ENCODE results near the gene CREB3. TPM values are rescaled to one million over a fixed set of nuclear protein-coding genes. Genes with fewer than 3 reads are reported as not detected.

The CREB3 gene
- total and polyA plus RNA-seq, 9 of the 15 experiments (the other 6 are each of a cell fraction or from before 2014, with no cell fraction given), result 5.7 to 18.3 (median 14.9) TPM

DNA sequence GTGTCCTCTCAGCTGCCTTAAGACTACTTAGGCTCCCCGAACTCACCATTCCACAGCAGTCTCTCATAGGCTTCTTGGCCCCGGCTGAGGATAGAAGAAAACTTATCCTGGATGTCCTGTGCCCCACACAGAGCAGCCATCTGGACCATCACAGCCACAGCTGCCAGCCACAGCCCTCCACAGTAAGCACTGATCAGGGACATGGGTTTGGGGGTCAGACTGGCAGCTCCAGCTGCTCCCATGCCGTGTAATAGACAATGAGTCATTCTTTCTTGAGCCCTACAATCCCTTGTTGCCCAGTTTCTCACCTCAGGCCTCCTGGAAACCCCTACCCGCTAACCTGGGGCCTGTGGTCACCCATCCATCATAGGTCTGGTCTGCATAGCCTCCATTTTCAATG, 5.7 kb downstream of the CREB3 start:
- in situ Hi-C loops (cut with MboI), result no loop called here
- H3K27ac ChIP-seq (ENCODE audit: extremely low read depth, low read depth, low read length), result no peak overlapping the region
- no peak overlapping the region for H3K4me2 ChIP-seq (ENCODE audit: insufficient read depth, low read length)
- no TSS peak for BruUV-seq (replicated peaks)
- ChIA-PET CTCF (ENCODE audit: low intra/inter-chr PET ratio) (interaction anchor here (1.0 kb wide), 1 partner anchor 145 kb away, joined by 3 read pairs; no protein-coding TSS in a partner anchor), POLR2A (interaction anchor here (1.0 to 4.8 kb wide), 4 partner anchors 9 to 18 kb away, joined by 4 to 21 read pairs (median 8); partner anchors contain the start of gene MSMP)
- H3K27me3 ChIP-seq (ENCODE audit: control insufficient read depth in 2 of 2, insufficient read depth in 2 of 2, low read length in 2 of 2), result no peaks in the 10 kb centered on the region
- H3K79me2 ChIP-seq (ENCODE audit: control insufficient read depth, insufficient read depth, low read length), result peaks cover 20% of the 10 kb centered on the region
- no peak for FAIRE-seq
- H3K36me3 ChIP-seq (ENCODE audit: control insufficient read depth, insufficient read depth, low read length), result peaks cover 90% of the 10 kb centered on the region
- no peak overlapping the region for H3K9ac ChIP-seq (ENCODE audit: insufficient read depth in 1 of 2, low read depth in 2 of 2, low read length in 2 of 2)
- WGBS (ENCODE audit: insufficient coverage, low coverage, missing lambda C conversion rate), result 71% methylated on average over 4 of the region's 4 CpGs
- H3K9me3 ChIP-seq (replicated peaks; ENCODE audit: control insufficient read depth, insufficient read depth, low read depth, low read length), result no peaks in the 10 kb centered on the region
- no peak overlapping the region for H2AFZ ChIP-seq (ENCODE audit: low read depth, low read length)
- H4K20me1 ChIP-seq (replicated peaks; ENCODE audit: control insufficient read depth, insufficient read depth, low read length), result no peaks in the 10 kb centered on the region
- no peaks in the 10 kb centered on the region for H3K9me1 ChIP-seq (ENCODE audit: control insufficient read depth, insufficient read depth, low read length)
- no peak overlapping the region for H3K4me3 ChIP-seq
- no peak for TF ChIP-seq STAT5B (CRISPR knock-in tag; IDR thresholded peaks at IDR 0.05)
- no peak for TF ChIP-seq POLR2A (conservative IDR thresholded peaks at IDR 0.05)
- TF ChIP-seq SNAPC5 (CRISPR knock-in tag; IDR thresholded peaks at IDR 0.05), result no peak
- TF ChIP-seq, protein P1, sequence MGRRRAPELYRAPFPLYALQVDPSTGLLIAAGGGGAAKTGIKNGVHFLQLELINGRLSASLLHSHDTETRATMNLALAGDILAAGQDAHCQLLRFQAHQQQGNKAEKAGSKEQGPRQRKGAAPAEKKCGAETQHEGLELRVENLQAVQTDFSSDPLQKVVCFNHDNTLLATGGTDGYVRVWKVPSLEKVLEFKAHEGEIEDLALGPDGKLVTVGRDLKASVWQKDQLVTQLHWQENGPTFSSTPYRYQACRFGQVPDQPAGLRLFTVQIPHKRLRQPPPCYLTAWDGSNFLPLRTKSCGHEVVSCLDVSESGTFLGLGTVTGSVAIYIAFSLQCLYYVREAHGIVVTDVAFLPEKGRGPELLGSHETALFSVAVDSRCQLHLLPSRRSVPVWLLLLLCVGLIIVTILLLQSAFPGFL (CRISPR knock-in tag; IDR thresholded peaks at IDR 0.05), result no peak
- no peak for TF ChIP-seq HMGXB4 (CRISPR knock-in tag; IDR thresholded peaks at IDR 0.05)
- no peak for TF ChIP-seq GTF2E2 (tag; IDR thresholded peaks at IDR 0.05)
- TF ChIP-seq KHSRP (IDR thresholded peaks at IDR 0.05), result no peak
- no peak for TF ChIP-seq SFPQ (IDR thresholded peaks at IDR 0.05; ENCODE audit: low read depth, low read length)
- TF ChIP-seq PHB2 (IDR thresholded peaks at IDR 0.05; ENCODE audit: low read depth), result no peak
- TF ChIP-seq, protein P2, sequence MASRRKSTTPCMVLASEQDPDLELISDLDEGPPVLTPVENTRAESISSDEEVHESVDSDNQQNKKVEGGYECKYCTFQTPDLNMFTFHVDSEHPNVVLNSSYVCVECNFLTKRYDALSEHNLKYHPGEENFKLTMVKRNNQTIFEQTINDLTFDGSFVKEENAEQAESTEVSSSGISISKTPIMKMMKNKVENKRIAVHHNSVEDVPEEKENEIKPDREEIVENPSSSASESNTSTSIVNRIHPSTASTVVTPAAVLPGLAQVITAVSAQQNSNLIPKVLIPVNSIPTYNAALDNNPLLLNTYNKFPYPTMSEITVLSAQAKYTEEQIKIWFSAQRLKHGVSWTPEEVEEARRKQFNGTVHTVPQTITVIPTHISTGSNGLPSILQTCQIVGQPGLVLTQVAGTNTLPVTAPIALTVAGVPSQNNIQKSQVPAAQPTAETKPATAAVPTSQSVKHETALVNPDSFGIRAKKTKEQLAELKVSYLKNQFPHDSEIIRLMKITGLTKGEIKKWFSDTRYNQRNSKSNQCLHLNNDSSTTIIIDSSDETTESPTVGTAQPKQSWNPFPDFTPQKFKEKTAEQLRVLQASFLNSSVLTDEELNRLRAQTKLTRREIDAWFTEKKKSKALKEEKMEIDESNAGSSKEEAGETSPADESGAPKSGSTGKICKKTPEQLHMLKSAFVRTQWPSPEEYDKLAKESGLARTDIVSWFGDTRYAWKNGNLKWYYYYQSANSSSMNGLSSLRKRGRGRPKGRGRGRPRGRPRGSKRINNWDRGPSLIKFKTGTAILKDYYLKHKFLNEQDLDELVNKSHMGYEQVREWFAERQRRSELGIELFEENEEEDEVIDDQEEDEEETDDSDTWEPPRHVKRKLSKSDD (conservative IDR thresholded peaks at IDR 0.05; ENCODE audit: low read length), result no peak
- no peak for TF ChIP-seq ERF (CRISPR knock-in tag; IDR thresholded peaks at IDR 0.05)
- no peak for TF ChIP-seq HOXB6 (CRISPR knock-in tag; IDR thresholded peaks at IDR 0.05; ENCODE audit: borderline replicate concordance)
- DNase-seq (ENCODE audit: extremely low read depth in 1 of 4, low spot score in 3 of 4), result no peak
- intact Hi-C loops (cut with micrococcal nuclease), result loop anchor here (5.0 to 10.0 kb wide), 2 partner anchors 39 to 77 kb away; partner anchors contain the start of genes HINT2 and SPAG8
- ATAC-seq, result no peak
- H3K4me1 ChIP-seq (replicated peaks in 1 of 2; ENCODE audit: control insufficient read depth in 2 of 2, insufficient read depth in 2 of 2, low read length in 2 of 2), result peaks cover 3 to 8% of the 10 kb centered on the region in 2 experiments; a peak in 3 of 5 replicates
